Measurements from ENCODE around the gene FAR2. TPM values are rescaled to one million over a fixed set of nuclear protein-coding genes. Genes with fewer than 3 reads are reported as not detected.

The FAR2 gene
- total RNA-seq, 1 experiment from 2014 or later: 6.6 TPM

GRCh38 chr12:29249930-29250329 lies 100.9 kb downstream of the FAR2 start:
- H3K4me1 ChIP-seq: no peaks in the 10 kb centered on the region
- H3K36me3 ChIP-seq (ENCODE audit: control insufficient read depth, insufficient read depth, low read length): no peaks in the 10 kb centered on the region
- no TSS peak for BruUV-seq (replicated peaks)
- DNase-seq: no peak
- no peak for TF ChIP-seq CTCF (IDR thresholded peaks at IDR 0.05; ENCODE audit: insufficient read depth in 1 of 2, low read depth in 1 of 2, low read length in 1 of 2, severe bottlenecking in 1 of 2, unreplicated experiment in 1 of 2)
- H3K36me3 Mint-ChIP-seq (ENCODE audit: insufficient read depth, unreplicated experiment): no peaks in the 10 kb centered on the region
- H3K4me3 Mint-ChIP-seq (ENCODE audit: unreplicated experiment): no peak overlapping the region
- peaks cover 11% of the 10 kb centered on the region for H3K9me3 Mint-ChIP-seq (ENCODE audit: unreplicated experiment)
- H3K4me1 Mint-ChIP-seq (ENCODE audit: low read depth, unreplicated experiment): no peaks in the 10 kb centered on the region
- H3K27me3 ChIP-seq (replicated peaks; ENCODE audit: control insufficient read depth, insufficient read depth, low read length): no peaks in the 10 kb centered on the region
- intact Hi-C loops (cut with micrococcal nuclease; ENCODE audit: unreplicated experiment): no loop called here
- CTCF ChIA-PET: no interaction called here
- no peaks in the 10 kb centered on the region for H3K9me3 ChIP-seq
- no peak overlapping the region for H3K27ac Mint-ChIP-seq (ENCODE audit: unreplicated experiment)
- POLR2A ChIA-PET: no interaction called here
- H3K4me3 ChIP-seq (ENCODE audit: low read depth, low read length): no peak overlapping the region
- no peaks in the 10 kb centered on the region for H3K27me3 Mint-ChIP-seq (ENCODE audit: insufficient read depth, unreplicated experiment)

- DNase-seq: no peak
- Mint-ChIP-seq H3K4me1 (ENCODE audit: low read depth, unreplicated experiment) (no peaks in the 10 kb centered on the region), H3K27ac (ENCODE audit: unreplicated experiment) (no peak overlapping the region), H3K36me3 (ENCODE audit: insufficient read depth, unreplicated experiment) (no peaks in the 10 kb centered on the region), H3K9me3 (ENCODE audit: unreplicated experiment) (peaks cover 11% of the 10 kb centered on the region), H3K27me3 (ENCODE audit: insufficient read depth, unreplicated experiment) (no peaks in the 10 kb centered on the region), H3K4me3 (ENCODE audit: unreplicated experiment) (no peak overlapping the region)
- Histone ChIP-seq H3K36me3 (ENCODE audit: control insufficient read depth, insufficient read depth, low read length) (no peaks in the 10 kb centered on the region), H3K9me3 (no peaks in the 10 kb centered on the region; the same call in 1 of the 2 replicates), H3K27me3 (replicated peaks; ENCODE audit: control insufficient read depth, insufficient read depth, low read length) (no peaks in the 10 kb centered on the region), H3K4me1 (no peaks in the 10 kb centered on the region), H3K4me3 (ENCODE audit: low read depth, low read length) (no peak overlapping the region)
- POLR2A ChIA-PET: no interaction called here
- CTCF ChIA-PET: no interaction called here
- intact Hi-C loops (cut with micrococcal nuclease; ENCODE audit: unreplicated experiment): no loop called here
- no peak for TF ChIP-seq CTCF (IDR thresholded peaks at IDR 0.05; ENCODE audit: insufficient read depth in 1 of 2, low read depth in 1 of 2, low read length in 1 of 2, severe bottlenecking in 1 of 2, unreplicated experiment in 1 of 2)
- BruUV-seq (replicated peaks): no TSS peak
Measured at GRCh38 chr12:29253906-29254625, 105.0 kb downstream of the FAR2 start.

GRCh38 chr12:29255042-29255441 lies 106.0 kb downstream of the FAR2 start:
- H3K4me1 Mint-ChIP-seq (ENCODE audit: low read depth, unreplicated experiment): no peaks in the 10 kb centered on the region
- TF ChIP-seq CTCF (IDR thresholded peaks at IDR 0.05; ENCODE audit: insufficient read depth in 1 of 2, low read depth in 1 of 2, low read length in 1 of 2, severe bottlenecking in 1 of 2, unreplicated experiment in 1 of 2): no peak
- H3K4me3 Mint-ChIP-seq (ENCODE audit: unreplicated experiment): no peak overlapping the region
- no TSS peak for BruUV-seq (replicated peaks)
- Histone ChIP-seq H3K4me3 (ENCODE audit: low read depth, low read length) (no peak overlapping the region), H3K36me3 (ENCODE audit: control insufficient read depth, insufficient read depth, low read length) (no peaks in the 10 kb centered on the region), H3K4me1 (no peaks in the 10 kb centered on the region), H3K27me3 (replicated peaks; ENCODE audit: control insufficient read depth, insufficient read depth, low read length) (no peaks in the 10 kb centered on the region), H3K9me3 (no peaks in the 10 kb centered on the region; the same call in 1 of the 2 replicates)
- H3K9me3 Mint-ChIP-seq (ENCODE audit: unreplicated experiment): peaks cover 5% of the 10 kb centered on the region
- ChIA-PET CTCF (no interaction called here), POLR2A (no interaction called here)
- no peaks in the 10 kb centered on the region for H3K27me3 Mint-ChIP-seq (ENCODE audit: insufficient read depth, unreplicated experiment)
- intact Hi-C loops (cut with micrococcal nuclease; ENCODE audit: unreplicated experiment): no loop called here
- no peak overlapping the region for H3K27ac Mint-ChIP-seq (ENCODE audit: unreplicated experiment)
- H3K36me3 Mint-ChIP-seq (ENCODE audit: insufficient read depth, unreplicated experiment): no peaks in the 10 kb centered on the region
- DNase-seq: no peak
